ENCODE measurements around the gene CFAP299.

- TF ChIP-seq, protein P1, sequence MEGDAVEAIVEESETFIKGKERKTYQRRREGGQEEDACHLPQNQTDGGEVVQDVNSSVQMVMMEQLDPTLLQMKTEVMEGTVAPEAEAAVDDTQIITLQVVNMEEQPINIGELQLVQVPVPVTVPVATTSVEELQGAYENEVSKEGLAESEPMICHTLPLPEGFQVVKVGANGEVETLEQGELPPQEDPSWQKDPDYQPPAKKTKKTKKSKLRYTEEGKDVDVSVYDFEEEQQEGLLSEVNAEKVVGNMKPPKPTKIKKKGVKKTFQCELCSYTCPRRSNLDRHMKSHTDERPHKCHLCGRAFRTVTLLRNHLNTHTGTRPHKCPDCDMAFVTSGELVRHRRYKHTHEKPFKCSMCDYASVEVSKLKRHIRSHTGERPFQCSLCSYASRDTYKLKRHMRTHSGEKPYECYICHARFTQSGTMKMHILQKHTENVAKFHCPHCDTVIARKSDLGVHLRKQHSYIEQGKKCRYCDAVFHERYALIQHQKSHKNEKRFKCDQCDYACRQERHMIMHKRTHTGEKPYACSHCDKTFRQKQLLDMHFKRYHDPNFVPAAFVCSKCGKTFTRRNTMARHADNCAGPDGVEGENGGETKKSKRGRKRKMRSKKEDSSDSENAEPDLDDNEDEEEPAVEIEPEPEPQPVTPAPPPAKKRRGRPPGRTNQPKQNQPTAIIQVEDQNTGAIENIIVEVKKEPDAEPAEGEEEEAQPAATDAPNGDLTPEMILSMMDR (IDR thresholded peaks at IDR 0.05) = peak; percentile 83
- TF ChIP-seq ZFX (IDR thresholded peaks at IDR 0.05; ENCODE audit: borderline replicate concordance) = no peak
Measured at GRCh38 chr4:80989921-80990544, 654.5 kb downstream of the CFAP299 start.
